ENCODE data around the gene LPP.

- TF ChIP-seq CTCF (IDR thresholded peaks at IDR 0.05) (no peak), EZH2 (IDR thresholded peaks at IDR 0.05; ENCODE audit: borderline replicate concordance, insufficient read depth, low read depth, low read length, poor library complexity, severe bottlenecking) (no peak)
These were observed 48.0 kb upstream of the LPP start for GRCh38 chr3:188106006-188106405.
